ENCODE results near the gene RIC1.

GRCh38 chr9:5651246-5651645 is 22.3 kb downstream of the RIC1 start:
- no peak for TF ChIP-seq POLR2AphosphoS5 (IDR thresholded peaks at IDR 0.05; ENCODE audit: borderline replicate concordance, low read depth, low read length)
- no peak for TF ChIP-seq FOXP2 (optimal IDR thresholded peaks at IDR 0.05; ENCODE audit: control extremely low read depth, extremely low read length, insufficient read depth)
